Measurements from ENCODE around the gene UGT1A9.
"Not testable (repeated sequence)": the region's sequence is repeated elsewhere in the genome, so short reads cannot be mapped to it uniquely, and the experiment has no call there.

UGT1A9 gene

DNA sequence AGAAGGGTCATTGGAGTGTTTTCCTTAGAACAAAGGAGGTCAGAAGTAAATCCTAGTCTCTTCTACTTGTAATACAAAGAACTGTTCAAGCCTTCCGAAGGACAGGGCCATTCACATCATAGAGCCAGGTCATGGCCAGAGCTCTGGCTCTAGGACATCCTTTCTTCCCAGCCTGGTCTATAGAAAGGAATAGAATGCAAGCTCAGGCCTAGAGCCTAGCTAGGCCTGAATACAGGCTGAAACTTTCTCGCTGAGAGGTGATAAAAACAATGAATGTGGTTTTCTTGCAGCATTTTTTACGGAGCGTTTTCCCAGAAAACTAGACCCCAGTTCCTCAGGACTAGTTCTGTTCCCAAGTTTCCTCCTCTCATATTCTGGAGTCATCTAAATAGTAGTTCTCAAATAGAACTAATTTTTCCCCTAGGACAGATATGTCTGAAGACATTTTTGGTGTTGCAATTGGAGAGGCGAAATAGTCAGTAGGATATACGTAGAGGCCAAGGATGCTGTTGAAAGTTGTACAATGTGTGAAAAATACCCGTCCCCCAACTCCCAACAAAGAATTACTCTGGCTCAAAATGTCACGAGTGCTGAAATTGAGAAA lies 27.8 kb downstream of the UGT1A9 start:
- no peak for DNase-seq (ENCODE audit: low read depth)
- H3K4me3 ChIP-seq (ENCODE audit: low read depth, low read length) = no peak overlapping the region
- TF ChIP-seq, protein P1, sequence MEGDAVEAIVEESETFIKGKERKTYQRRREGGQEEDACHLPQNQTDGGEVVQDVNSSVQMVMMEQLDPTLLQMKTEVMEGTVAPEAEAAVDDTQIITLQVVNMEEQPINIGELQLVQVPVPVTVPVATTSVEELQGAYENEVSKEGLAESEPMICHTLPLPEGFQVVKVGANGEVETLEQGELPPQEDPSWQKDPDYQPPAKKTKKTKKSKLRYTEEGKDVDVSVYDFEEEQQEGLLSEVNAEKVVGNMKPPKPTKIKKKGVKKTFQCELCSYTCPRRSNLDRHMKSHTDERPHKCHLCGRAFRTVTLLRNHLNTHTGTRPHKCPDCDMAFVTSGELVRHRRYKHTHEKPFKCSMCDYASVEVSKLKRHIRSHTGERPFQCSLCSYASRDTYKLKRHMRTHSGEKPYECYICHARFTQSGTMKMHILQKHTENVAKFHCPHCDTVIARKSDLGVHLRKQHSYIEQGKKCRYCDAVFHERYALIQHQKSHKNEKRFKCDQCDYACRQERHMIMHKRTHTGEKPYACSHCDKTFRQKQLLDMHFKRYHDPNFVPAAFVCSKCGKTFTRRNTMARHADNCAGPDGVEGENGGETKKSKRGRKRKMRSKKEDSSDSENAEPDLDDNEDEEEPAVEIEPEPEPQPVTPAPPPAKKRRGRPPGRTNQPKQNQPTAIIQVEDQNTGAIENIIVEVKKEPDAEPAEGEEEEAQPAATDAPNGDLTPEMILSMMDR (IDR thresholded peaks at IDR 0.05; ENCODE audit: low read depth, low read length) = no peak
- TF ChIP-seq, protein P2, sequence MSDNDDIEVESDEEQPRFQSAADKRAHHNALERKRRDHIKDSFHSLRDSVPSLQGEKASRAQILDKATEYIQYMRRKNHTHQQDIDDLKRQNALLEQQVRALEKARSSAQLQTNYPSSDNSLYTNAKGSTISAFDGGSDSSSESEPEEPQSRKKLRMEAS (IDR thresholded peaks at IDR 0.05; ENCODE audit: low read depth, low read length) = no peak
- no peak for TF ChIP-seq POLR2A (IDR thresholded peaks at IDR 0.05; ENCODE audit: extremely low read depth, insufficient read length)
- TF ChIP-seq MYC (IDR thresholded peaks at IDR 0.05; ENCODE audit: low read depth, low read length) = no peak

DNA sequence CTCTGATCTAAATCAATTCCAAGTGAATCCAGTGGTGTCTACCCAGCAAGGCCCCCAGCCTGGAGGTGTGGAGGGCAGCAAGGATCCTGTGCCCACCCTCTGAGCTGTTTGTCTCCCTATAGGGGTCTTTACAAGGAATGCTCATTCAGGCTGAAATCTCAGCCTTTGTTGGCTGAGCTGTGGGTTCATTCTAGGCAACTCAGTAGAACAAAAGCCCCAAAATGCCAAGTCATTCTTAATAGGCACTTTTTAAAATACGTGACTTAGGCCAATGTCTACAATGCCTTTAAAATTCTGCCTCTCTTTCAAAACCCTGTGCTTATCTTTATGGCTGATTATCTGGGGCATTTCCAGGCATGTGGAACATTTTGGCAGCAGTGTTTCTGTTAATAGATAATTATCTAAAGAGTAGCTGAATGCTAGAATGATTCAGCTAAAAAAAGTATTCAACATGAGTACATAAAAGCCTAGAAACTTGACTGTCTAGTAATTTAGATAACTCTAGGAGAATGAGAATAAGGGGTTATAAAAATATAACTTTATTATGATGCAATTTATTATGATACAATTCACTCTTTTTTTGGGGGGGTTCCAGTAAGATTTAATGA lies 28.4 kb downstream of the UGT1A9 start:
- DNase-seq (ENCODE audit: low read depth) = no peak
- H3K4me3 ChIP-seq (ENCODE audit: low read depth, low read length) = no peak overlapping the region
- TF ChIP-seq POLR2A (IDR thresholded peaks at IDR 0.05; ENCODE audit: extremely low read depth, insufficient read length) (no peak), MYC (IDR thresholded peaks at IDR 0.05; ENCODE audit: low read depth, low read length) (no peak)
- TF ChIP-seq, protein P2 (IDR thresholded peaks at IDR 0.05; ENCODE audit: low read depth, low read length) = no peak
- TF ChIP-seq, protein P1 (IDR thresholded peaks at IDR 0.05; ENCODE audit: low read depth, low read length) = no peak

DNA sequence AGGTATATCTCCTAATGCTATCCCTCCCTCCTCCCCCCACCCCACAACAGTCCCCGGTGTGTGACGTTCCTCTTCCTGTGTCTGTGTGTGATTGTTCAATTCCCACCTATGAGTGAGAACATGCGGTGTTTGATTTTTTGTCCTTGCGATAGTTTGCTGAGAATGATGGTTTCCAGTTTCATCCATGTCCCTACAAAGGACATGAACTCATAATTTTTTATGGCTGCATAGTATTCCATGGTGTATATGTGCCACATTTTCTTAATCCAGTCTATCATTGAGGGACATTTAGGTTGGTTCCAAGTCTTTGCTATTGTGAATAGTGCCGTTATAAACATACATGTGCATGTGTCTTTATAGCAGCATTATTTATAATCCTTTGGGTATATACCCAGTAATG lies 29.1 kb downstream of the UGT1A9 start:
- not testable (repeated sequence) for H3K4me3 ChIP-seq (ENCODE audit: low read depth, low read length)

DNA sequence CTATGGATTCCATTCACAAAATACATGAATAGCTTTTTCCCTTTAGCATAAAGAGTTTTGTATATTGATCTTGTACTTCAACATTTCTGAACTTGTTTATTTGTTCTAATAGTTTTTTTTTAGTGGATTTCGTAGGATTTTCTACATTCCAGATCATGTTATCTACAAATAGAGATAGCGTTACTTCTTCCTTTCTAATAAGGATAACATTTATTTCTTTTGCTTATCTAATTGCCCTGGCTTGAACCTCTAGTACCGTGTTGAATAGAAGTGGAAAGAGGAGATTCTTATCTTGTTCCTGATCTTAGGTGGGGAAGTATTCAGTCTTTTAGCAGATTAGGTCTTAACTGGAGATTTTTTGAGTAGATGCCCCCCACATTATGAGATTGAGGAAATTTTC lies 30.5 kb downstream of the UGT1A9 start:
- no peak overlapping the region for H3K4me3 ChIP-seq (ENCODE audit: low read depth, low read length)
- TF ChIP-seq, protein P2 (IDR thresholded peaks at IDR 0.05; ENCODE audit: low read depth, low read length) = no peak
- no peak for TF ChIP-seq POLR2A (IDR thresholded peaks at IDR 0.05; ENCODE audit: extremely low read depth, insufficient read length)
- TF ChIP-seq, protein P1 (IDR thresholded peaks at IDR 0.05; ENCODE audit: low read depth, low read length) = no peak
- no peak for TF ChIP-seq MYC (IDR thresholded peaks at IDR 0.05; ENCODE audit: low read depth, low read length)

More for the DNA sequence above, 29.1 kb downstream of the UGT1A9 start:
- DNase-seq (ENCODE audit: low read depth) = not testable (repeated sequence)

DNA sequence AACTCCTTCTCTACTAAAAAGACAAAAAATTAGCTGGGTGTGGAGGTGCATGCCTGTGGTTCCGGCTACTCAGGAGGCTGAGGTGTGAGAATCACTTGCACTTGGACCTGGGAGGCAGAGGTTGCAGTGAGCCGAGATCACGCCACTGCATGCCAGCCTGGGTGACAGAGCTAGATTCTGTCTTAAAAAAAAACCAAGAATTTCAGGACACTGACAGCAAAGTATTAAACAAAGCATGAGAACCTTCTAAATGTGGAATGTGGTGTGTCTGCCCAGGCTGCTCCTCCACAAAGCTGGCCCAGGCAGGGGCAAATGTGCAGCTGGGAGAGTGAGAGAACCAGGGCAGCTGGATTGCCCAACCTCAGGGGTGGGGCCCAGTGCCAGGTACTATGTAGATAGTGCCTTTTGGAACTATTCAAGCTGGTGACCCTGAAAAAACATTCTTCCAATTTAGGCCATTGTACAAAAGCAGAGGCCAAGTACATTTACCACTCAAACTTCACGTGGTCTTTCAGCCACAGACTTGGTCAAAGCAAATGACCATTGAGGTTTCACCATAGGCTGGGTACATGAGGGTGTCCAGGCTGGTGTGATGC lies 34.3 kb downstream of the UGT1A9 start:
- no peak overlapping the region for H3K4me3 ChIP-seq (ENCODE audit: low read depth, low read length)
- DNase-seq (ENCODE audit: low read depth) = no peak
- TF ChIP-seq MYC (IDR thresholded peaks at IDR 0.05; ENCODE audit: low read depth, low read length) = no peak
- TF ChIP-seq, protein P1 (IDR thresholded peaks at IDR 0.05; ENCODE audit: low read depth, low read length) = no peak
- TF ChIP-seq, protein P2 (IDR thresholded peaks at IDR 0.05; ENCODE audit: low read depth, low read length) = no peak
- TF ChIP-seq POLR2A (IDR thresholded peaks at IDR 0.05; ENCODE audit: extremely low read depth, insufficient read length) = no peak

More for the DNA sequence above, 30.5 kb downstream of the UGT1A9 start:
- DNase-seq (ENCODE audit: low read depth) = no peak

DNA sequence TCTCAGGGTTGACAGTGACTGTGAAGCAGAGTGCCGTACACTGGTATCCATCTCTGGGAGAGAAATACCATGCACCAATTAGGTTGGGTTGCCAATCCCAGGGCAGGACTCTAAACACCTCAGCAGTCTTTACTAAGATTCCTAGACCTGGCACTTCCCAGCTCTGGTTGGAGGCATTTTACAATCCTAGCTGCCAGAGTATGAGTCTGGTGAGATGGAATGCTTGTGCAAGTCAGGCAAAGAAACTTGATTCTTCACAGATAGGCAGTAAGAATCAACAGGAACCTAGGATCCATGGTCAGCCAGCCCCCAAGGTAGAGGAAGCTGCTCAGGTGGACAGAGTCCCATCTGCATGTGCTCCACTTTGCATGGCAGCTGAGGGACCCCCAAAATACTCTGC lies 35.0 kb downstream of the UGT1A9 start:
- DNase-seq (ENCODE audit: low read depth) = no peak
- TF ChIP-seq, protein P1 (IDR thresholded peaks at IDR 0.05; ENCODE audit: low read depth, low read length) = no peak
- TF ChIP-seq, protein P2 (IDR thresholded peaks at IDR 0.05; ENCODE audit: low read depth, low read length) = no peak
- TF ChIP-seq MYC (IDR thresholded peaks at IDR 0.05; ENCODE audit: low read depth, low read length) = no peak
- TF ChIP-seq POLR2A (IDR thresholded peaks at IDR 0.05; ENCODE audit: extremely low read depth, insufficient read length) = no peak
- H3K4me3 ChIP-seq (ENCODE audit: low read depth, low read length) = no peak overlapping the region
